ENCODE measurements around the gene CHST9. TPM values are rescaled to one million over a fixed set of nuclear protein-coding genes. Genes with fewer than 3 reads are reported as not detected.

Gene CHST9
- polyA plus RNA-seq, 1 donor (not counting 4 experiments of a cell fraction or from before 2014, with no cell fraction given), result 0.07 TPM

DNA sequence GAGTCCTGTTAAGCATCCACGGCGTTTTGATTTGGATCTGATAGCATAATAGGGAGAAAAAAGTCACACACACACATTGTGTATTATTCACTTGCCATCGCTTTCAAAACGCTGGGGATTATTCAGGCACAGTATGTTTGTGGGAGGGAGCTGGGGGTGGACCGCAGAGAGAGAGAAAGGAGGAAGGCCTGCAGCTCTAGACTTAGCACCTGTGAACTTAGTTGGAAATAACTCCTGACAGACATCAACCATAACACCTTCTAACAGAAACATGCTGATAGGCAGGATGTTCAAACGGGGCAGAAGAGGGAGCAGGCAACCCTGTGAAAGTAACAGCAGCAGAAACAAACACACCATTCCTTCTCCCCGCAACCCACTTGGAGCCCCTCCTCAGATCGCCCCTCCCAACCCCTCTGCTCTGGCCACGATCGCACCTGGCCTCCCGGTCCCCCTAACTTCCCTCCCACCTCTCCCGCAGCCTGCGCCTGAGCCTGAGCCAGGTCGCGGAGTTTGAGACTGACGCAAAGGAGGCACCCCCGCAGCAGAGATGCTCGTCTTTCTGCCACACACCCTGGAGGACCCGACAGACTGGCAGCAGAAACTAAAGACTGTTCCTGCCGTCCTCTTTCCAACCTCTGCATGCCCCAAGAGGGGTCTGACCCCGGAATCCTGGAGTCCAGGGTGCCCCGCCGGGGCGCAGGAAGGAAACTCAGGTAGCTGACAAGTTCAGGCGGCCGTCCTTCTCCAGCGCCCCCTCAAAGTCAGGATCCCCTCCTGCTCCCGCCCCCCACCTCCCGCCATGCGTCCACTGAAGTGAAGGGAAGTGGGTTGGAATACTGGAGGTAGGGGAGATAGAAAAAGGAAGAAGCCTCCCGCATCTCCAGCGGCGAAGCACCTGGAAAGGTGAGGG, 738 bp downstream of the CHST9 start:
- DNase-seq (ENCODE audit: low read depth, low spot score) (no peak), FAIRE-seq (peak; percentile 17)
- no peak overlapping the region for H3K27ac ChIP-seq (ENCODE audit: control insufficient read depth, insufficient read depth, low read length)
- H3K79me2 ChIP-seq (ENCODE audit: control insufficient read depth, insufficient read depth, low read length), result no peaks in the 10 kb centered on the region
- no peaks in the 10 kb centered on the region for H4K20me1 ChIP-seq (ENCODE audit: control insufficient read depth, extremely low read depth, insufficient read depth, low read length)
- H3K9ac ChIP-seq (ENCODE audit: control insufficient read depth, extremely low read depth, insufficient read depth, low read length), result no peak overlapping the region
- H3K36me3 ChIP-seq (ENCODE audit: control insufficient read depth in 2 of 2, extremely low read depth in 1 of 2, insufficient read depth in 2 of 2, low read length in 2 of 2), result no peaks in the 10 kb centered on the region
- no peaks in the 10 kb centered on the region for H3K9me1 ChIP-seq (ENCODE audit: control insufficient read depth, extremely low read depth, insufficient read depth, low read length)
- dilution Hi-C loops (cut with MboI; ENCODE audit: extremely low pct_ligation_motif_present, low sequenced_read_pairs), result no loop called here
- no peaks in the 10 kb centered on the region for H3K9me3 ChIP-seq (ENCODE audit: control insufficient read depth, low read depth, low read length)
- no peak for TF ChIP-seq EZH2 (IDR thresholded peaks at IDR 0.05; ENCODE audit: low read length)
- TF ChIP-seq, protein P1, sequence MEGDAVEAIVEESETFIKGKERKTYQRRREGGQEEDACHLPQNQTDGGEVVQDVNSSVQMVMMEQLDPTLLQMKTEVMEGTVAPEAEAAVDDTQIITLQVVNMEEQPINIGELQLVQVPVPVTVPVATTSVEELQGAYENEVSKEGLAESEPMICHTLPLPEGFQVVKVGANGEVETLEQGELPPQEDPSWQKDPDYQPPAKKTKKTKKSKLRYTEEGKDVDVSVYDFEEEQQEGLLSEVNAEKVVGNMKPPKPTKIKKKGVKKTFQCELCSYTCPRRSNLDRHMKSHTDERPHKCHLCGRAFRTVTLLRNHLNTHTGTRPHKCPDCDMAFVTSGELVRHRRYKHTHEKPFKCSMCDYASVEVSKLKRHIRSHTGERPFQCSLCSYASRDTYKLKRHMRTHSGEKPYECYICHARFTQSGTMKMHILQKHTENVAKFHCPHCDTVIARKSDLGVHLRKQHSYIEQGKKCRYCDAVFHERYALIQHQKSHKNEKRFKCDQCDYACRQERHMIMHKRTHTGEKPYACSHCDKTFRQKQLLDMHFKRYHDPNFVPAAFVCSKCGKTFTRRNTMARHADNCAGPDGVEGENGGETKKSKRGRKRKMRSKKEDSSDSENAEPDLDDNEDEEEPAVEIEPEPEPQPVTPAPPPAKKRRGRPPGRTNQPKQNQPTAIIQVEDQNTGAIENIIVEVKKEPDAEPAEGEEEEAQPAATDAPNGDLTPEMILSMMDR (optimal IDR thresholded peaks at IDR 0.05 in 1 of 3, IDR thresholded peaks at IDR 0.05 in 1 of 3, conservative IDR thresholded peaks at IDR 0.05 in 1 of 3; ENCODE audit: extremely low read depth in 1 of 3, insufficient read depth in 2 of 3, low read length in 3 of 3), result peak in 1 of 3 experiments; percentile 3
- peaks cover 18% of the 10 kb centered on the region for H3K27me3 ChIP-seq (ENCODE audit: control insufficient read depth, extremely low read depth, insufficient read depth, low read length)
- peak overlapping the region in 1 of 3 experiments; percentile 45 for H3K4me3 ChIP-seq (ENCODE audit: control insufficient read depth in 2 of 3, extremely low read depth in 1 of 3, insufficient read depth in 2 of 3, low read depth in 1 of 3, low read length in 3 of 3)
- peaks cover 4% of the 10 kb centered on the region for H3K4me1 ChIP-seq (ENCODE audit: control insufficient read depth, extremely low read depth, insufficient read depth, low read length)
- H2AFZ ChIP-seq (ENCODE audit: control insufficient read depth, low read length), result peak overlapping the region; percentile 28
- H3K4me2 ChIP-seq (ENCODE audit: control insufficient read depth, extremely low read depth, insufficient read depth, low read depth, low read length), result peak overlapping the region; percentile 46

DNA sequence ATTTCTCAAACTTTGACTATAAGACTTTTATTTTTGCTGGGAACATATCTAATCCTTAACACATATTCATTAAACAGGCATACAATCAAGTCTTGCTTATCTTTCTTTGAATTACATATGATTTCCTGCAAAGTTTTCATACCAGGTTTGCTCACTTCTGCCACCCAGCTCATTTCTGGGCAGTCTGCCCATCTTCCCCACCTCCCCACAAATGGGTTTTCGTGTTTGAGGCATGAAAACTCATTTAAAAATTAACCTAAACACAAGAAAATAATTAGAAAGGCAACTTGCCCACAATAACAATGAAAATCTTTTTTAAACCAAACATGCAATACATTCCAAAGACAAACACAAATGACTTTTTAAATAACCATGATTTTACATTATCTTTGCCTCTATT, 3.4 kb downstream of the CHST9 start:
- Histone ChIP-seq H3K9me1 (ENCODE audit: control insufficient read depth, extremely low read depth, insufficient read depth, low read length) (no peaks in the 10 kb centered on the region), H3K4me2 (ENCODE audit: control insufficient read depth, extremely low read depth, insufficient read depth, low read depth, low read length) (no peak overlapping the region), H2AFZ (ENCODE audit: control insufficient read depth, low read length) (no peak overlapping the region), H3K9me3 (ENCODE audit: control insufficient read depth, low read depth, low read length) (no peaks in the 10 kb centered on the region), H3K79me2 (ENCODE audit: control insufficient read depth, insufficient read depth, low read length) (no peaks in the 10 kb centered on the region), H3K27ac (ENCODE audit: control insufficient read depth, insufficient read depth, low read length) (no peak overlapping the region), H4K20me1 (ENCODE audit: control insufficient read depth, extremely low read depth, insufficient read depth, low read length) (no peaks in the 10 kb centered on the region), H3K36me3 (ENCODE audit: control insufficient read depth in 2 of 2, extremely low read depth in 1 of 2, insufficient read depth in 2 of 2, low read length in 2 of 2) (no peaks in the 10 kb centered on the region), H3K9ac (ENCODE audit: control insufficient read depth, extremely low read depth, insufficient read depth, low read length) (no peak overlapping the region), H3K4me1 (ENCODE audit: control insufficient read depth, extremely low read depth, insufficient read depth, low read length) (peaks cover 4% of the 10 kb centered on the region), H3K27me3 (ENCODE audit: control insufficient read depth, extremely low read depth, insufficient read depth, low read length) (peaks cover 18% of the 10 kb centered on the region), H3K4me3 (ENCODE audit: control insufficient read depth in 2 of 3, extremely low read depth in 1 of 3, insufficient read depth in 2 of 3, low read depth in 1 of 3, low read length in 3 of 3) (no peak overlapping the region)
- DNase-seq (ENCODE audit: low read depth, low spot score) (no peak), FAIRE-seq (no peak)
- dilution Hi-C loops (cut with MboI; ENCODE audit: extremely low pct_ligation_motif_present, low sequenced_read_pairs), result no loop called here
- TF ChIP-seq, protein P1 (optimal IDR thresholded peaks at IDR 0.05 in 1 of 3, IDR thresholded peaks at IDR 0.05 in 1 of 3, conservative IDR thresholded peaks at IDR 0.05 in 1 of 3; ENCODE audit: extremely low read depth in 1 of 3, insufficient read depth in 2 of 3, low read length in 3 of 3), result no peak
- no peak for TF ChIP-seq EZH2 (IDR thresholded peaks at IDR 0.05; ENCODE audit: low read length)

Measured in keratinocyte (primary cell).